ENCODE measurements around the gene SLC15A5.

The SLC15A5 gene

DNA sequence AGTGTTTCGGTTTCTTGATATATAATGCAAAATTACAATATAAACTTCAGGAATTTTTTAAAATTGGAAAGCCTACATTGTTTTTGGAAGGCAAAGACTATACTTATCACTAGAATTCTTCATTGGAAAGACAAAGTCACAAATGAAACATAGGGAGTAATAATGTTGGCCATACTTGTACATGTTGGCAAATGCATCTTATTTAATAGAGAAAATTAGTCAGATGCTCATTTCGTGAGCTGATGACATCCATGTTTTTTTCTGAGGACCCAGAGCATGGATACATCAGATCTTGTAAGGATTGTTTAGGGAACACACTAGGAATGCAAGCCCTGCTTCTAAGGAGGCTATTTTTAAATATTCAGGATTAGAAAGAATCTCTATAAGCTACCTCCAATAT, 4.6 kb upstream of the SLC15A5 start:
- no peak overlapping the region for H3K4me3 ChIP-seq (ENCODE audit: low read depth in 1 of 2, low read length in 1 of 2)
- H3K9me3 ChIP-seq = no peaks in the 10 kb centered on the region
- TF ChIP-seq, protein P1, sequence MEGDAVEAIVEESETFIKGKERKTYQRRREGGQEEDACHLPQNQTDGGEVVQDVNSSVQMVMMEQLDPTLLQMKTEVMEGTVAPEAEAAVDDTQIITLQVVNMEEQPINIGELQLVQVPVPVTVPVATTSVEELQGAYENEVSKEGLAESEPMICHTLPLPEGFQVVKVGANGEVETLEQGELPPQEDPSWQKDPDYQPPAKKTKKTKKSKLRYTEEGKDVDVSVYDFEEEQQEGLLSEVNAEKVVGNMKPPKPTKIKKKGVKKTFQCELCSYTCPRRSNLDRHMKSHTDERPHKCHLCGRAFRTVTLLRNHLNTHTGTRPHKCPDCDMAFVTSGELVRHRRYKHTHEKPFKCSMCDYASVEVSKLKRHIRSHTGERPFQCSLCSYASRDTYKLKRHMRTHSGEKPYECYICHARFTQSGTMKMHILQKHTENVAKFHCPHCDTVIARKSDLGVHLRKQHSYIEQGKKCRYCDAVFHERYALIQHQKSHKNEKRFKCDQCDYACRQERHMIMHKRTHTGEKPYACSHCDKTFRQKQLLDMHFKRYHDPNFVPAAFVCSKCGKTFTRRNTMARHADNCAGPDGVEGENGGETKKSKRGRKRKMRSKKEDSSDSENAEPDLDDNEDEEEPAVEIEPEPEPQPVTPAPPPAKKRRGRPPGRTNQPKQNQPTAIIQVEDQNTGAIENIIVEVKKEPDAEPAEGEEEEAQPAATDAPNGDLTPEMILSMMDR (IDR thresholded peaks at IDR 0.05) = no peak

DNA sequence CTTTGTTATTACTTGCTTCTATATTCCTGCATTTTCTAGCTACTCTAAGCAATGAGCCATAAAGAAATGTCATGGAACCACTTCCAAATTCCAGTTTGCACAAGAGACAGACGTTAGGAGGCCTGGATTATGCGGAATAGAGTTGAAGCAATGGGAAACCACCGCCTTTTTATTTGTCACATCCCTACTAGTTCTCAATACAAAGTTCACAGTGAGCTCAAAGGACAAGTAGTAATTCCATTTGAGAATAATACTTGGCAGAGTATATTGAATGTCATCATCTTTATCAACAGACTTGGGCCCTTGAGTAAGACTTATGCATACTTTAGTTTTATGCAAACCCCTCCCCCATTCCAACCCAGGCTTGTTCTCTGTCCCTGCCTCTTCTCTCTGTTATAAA, 3.7 kb upstream of the SLC15A5 start:
- no peaks in the 10 kb centered on the region for H3K36me3 ChIP-seq
- H3K9me3 ChIP-seq = no peaks in the 10 kb centered on the region
- TF ChIP-seq, protein P1 (IDR thresholded peaks at IDR 0.05) = no peak
- H3K4me1 ChIP-seq (ENCODE audit: control insufficient read depth in 1 of 2, insufficient read depth in 1 of 2, low read depth in 1 of 2, low read length in 1 of 2) = no peaks in the 10 kb centered on the region
- H3K27ac ChIP-seq = no peak overlapping the region
- no peaks in the 10 kb centered on the region for H3K27me3 ChIP-seq
- H3K4me3 ChIP-seq (ENCODE audit: low read depth in 1 of 2, low read length in 1 of 2) = no peak overlapping the region

More for the DNA sequence above, 4.6 kb upstream of the SLC15A5 start:
- H3K36me3 ChIP-seq = no peaks in the 10 kb centered on the region
- H3K27ac ChIP-seq = no peak overlapping the region
- no peaks in the 10 kb centered on the region for H3K27me3 ChIP-seq
- H3K4me1 ChIP-seq (ENCODE audit: control insufficient read depth in 1 of 2, insufficient read depth in 1 of 2, low read depth in 1 of 2, low read length in 1 of 2) = no peaks in the 10 kb centered on the region

DNA sequence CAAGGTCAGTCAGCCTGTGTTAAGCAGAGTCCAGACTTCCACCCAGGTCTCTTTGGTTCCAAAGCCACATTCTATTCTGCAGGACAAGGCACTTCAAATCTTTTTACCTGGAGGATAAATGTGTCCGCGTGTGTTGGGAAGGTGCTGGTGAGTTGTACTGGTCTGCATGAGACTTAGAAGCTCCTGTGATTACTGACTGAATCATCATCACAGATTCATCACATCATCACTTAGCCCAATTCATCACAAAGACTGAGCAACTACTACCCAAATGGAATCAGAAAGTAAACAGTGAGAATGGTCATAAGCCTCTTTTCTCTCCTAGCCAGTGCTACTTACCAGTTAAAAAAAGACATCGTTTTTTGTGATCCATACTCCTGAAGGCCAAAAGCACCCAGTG, 5.3 kb downstream of the SLC15A5 start:
- TF ChIP-seq, protein P1 (IDR thresholded peaks at IDR 0.05) = no peak
- no peaks in the 10 kb centered on the region for H3K36me3 ChIP-seq
- no peaks in the 10 kb centered on the region for H3K9me3 ChIP-seq
- H3K4me1 ChIP-seq (ENCODE audit: control insufficient read depth in 1 of 2, insufficient read depth in 1 of 2, low read depth in 1 of 2, low read length in 1 of 2) = no peaks in the 10 kb centered on the region
- no peak overlapping the region for H3K27ac ChIP-seq
- no peak overlapping the region for H3K4me3 ChIP-seq (ENCODE audit: low read depth in 1 of 2, low read length in 1 of 2)
- no peaks in the 10 kb centered on the region for H3K27me3 ChIP-seq

DNA sequence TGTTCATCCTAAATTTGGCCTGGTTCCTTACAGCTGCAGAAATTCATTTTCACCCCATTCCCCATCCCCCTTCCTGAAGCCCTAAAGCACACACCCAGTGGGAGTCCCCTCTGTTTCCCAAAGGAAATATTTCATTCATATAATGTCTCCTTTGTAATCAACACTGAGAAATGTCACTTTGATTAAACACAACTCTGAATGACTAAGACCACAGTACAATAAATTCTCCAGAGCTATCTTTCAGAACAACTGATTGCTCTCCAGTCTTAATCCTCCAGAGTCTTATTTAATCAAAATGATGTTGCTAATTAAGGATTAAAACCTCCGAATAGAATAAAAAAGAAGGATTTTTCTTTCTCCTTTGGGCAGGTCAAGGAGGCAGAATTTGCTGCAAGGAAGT, 6.4 kb downstream of the SLC15A5 start:
- no peak overlapping the region for H3K4me3 ChIP-seq (ENCODE audit: low read depth in 1 of 2, low read length in 1 of 2)
- H3K27ac ChIP-seq = no peak overlapping the region
- H3K9me3 ChIP-seq = no peaks in the 10 kb centered on the region
- no peaks in the 10 kb centered on the region for H3K36me3 ChIP-seq
- TF ChIP-seq, protein P1 (IDR thresholded peaks at IDR 0.05) = no peak
- no peaks in the 10 kb centered on the region for H3K27me3 ChIP-seq
- no peaks in the 10 kb centered on the region for H3K4me1 ChIP-seq (ENCODE audit: control insufficient read depth in 1 of 2, insufficient read depth in 1 of 2, low read depth in 1 of 2, low read length in 1 of 2)

DNA sequence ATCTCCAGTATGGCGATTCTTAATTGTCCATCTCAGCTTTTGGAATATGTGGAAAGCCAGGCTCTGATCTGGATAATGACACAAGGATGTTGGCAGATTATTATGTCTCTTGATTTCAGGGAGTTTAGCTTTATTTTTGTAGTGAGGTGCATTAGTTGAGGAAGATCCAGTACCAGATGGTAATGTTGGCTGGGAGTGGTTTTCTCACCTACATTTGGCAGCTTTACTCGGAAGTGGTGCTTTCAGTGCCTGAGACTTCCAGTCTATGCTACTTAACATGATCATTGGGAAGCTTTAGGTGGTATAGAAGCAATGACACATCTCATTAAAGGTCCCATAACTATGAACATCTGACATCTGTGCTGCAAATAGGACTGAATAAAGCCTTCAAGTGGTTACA, 7.5 kb downstream of the SLC15A5 start:
- H3K36me3 ChIP-seq = no peaks in the 10 kb centered on the region
- no peak overlapping the region for H3K27ac ChIP-seq
- TF ChIP-seq, protein P1 (IDR thresholded peaks at IDR 0.05) = no peak
- no peaks in the 10 kb centered on the region for H3K4me1 ChIP-seq (ENCODE audit: control insufficient read depth in 1 of 2, insufficient read depth in 1 of 2, low read depth in 1 of 2, low read length in 1 of 2)
- no peaks in the 10 kb centered on the region for H3K27me3 ChIP-seq
- H3K4me3 ChIP-seq (ENCODE audit: low read depth in 1 of 2, low read length in 1 of 2) = no peak overlapping the region
- H3K9me3 ChIP-seq = no peaks in the 10 kb centered on the region

DNA sequence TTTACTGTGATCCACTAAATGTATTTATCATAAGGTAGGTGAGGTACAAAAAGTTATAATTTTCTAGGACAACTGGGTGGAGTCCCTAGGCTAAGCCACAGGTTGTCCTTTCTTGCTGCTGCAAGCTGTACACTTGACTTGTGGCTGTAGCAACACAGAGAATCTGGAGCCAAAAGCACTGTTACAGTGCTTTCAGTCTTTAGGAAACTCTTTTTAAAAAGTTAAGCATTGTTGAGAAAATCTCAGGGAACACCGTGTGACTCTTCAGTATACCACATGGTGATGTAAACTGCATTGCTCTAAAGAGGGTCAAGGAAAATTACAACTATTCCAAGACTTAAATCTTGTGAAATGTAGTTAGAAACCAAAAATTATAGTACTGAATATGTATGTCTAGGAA, 11.4 kb downstream of the SLC15A5 start:
- no peak overlapping the region for H3K27ac ChIP-seq
- TF ChIP-seq, protein P1 (IDR thresholded peaks at IDR 0.05) = no peak
- no peaks in the 10 kb centered on the region for H3K36me3 ChIP-seq
- no peaks in the 10 kb centered on the region for H3K9me3 ChIP-seq
- H3K4me1 ChIP-seq (ENCODE audit: control insufficient read depth in 1 of 2, insufficient read depth in 1 of 2, low read depth in 1 of 2, low read length in 1 of 2) = no peaks in the 10 kb centered on the region
- H3K27me3 ChIP-seq = no peaks in the 10 kb centered on the region
- no peak overlapping the region for H3K4me3 ChIP-seq (ENCODE audit: low read depth in 1 of 2, low read length in 1 of 2)

All from neutrophil (primary cell).